GM15510 (cell line): ENCODE data around the gene APOBEC3B.

Experiments
- POLR2A ChIP-seq: IDR thresholded peaks from 3 replicates; pipeline ENCODE4 v1.6.1; 2011; ENCODE audit warnings: borderline replicate concordance; ENCODE audit not compliant: insufficient read length; ENCODE audit errors: extremely low read depth

The APOBEC3B gene

DNA sequence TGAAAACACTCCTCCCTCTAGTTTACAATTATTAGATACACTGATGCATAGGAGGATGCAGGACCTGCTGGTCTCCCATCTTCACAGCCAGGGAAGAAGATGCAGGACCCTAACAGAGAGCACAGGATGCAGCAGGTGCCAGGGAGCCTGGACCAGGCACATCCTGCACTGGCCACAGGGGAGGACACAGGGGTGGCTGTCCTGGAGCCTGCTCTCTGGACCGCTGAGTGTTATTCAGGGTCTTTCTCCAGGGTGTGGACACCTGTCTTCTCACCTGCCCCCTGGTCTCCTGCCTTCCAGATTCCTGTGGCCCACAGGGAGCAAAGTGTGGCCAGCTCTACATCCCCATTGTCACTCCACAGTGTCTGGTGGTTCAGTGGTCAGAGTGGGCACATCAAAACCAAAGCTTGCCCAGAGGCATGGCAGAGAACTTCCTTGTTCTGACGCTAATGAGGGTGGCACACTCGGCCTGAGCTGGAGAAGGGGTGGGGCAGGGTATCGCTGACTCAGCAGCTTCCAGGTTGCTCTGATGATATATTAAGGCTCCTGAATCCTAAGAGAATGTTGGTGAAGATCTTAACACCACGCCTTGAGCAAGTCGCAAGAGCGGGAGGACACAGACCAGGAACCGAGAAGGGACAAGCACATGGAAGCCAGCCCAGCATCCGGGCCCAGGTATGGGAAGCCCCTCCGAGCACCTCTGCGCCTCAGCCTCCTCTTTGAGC, 24.9 kb upstream of the APOBEC3B start, which contains the start of gene APOBEC3A:
Gene APOBEC3A, plus strand, starts transcription at position 564 of the 725 bp plus-strand sequence. Its CDS starts 83 bp downstream, at position 647.
- TF ChIP-seq POLR2A: no peak

DNA sequence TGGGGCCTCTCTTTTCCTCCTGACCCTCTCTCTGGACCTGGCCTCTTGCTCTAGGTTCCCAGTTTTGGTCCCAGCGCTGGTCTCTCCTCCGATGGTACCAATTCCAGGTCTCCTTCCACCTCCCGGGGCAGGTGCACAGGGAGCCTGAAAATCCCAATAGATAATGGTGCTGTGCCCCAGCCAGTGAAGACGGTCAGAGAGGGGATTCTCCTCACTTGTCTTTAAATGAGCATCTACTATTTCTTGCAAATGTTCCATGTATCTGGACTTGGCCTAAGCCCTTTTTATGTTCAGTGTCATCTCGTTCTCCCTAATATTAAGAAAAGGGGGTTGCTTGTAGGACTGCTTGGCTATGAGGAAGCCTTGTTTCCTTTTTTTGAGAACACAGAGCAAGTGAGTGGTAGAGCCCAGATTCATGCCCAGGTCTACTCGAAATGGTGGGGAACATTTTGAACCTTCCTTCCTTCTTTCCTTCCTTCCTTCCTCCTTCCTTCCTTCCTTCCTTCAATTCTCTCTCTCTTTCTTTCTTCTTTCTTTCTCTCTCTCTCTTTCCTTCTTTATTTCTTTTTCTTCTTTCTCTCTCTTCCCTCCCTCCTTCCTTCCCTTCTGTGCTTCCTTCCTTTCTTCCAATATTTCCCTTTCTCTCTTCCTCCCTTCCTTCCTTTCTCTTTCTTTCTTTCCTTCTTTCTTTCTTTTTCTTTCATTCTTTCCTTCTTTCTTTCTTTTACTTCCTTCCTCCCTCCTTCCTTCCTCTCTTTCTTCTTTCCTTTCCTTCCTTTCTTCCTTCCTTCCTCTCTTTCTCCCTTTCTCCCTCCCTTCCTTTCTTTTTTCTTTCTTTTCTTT, 24.1 kb upstream of the APOBEC3B start:
- TF ChIP-seq POLR2A: no peak

DNA sequence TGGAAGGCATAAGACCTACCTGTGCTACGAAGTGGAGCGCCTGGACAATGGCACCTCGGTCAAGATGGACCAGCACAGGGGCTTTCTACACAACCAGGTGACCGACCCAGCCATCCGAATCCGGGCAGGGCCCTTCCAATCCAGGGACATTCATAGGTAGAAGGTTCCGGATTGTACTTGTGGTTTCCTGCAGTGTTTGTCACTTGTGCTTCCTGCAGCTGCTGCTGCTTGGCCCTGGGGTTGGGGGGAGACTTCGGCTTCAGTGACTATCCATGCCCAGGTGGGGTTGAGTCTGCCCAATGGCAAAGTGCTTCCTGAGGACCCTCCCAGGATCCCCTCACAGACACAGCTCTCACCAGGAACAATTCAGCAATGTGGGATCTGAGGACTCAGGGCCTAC, 22.6 kb upstream of the APOBEC3B start:
- no peak for TF ChIP-seq POLR2A

DNA sequence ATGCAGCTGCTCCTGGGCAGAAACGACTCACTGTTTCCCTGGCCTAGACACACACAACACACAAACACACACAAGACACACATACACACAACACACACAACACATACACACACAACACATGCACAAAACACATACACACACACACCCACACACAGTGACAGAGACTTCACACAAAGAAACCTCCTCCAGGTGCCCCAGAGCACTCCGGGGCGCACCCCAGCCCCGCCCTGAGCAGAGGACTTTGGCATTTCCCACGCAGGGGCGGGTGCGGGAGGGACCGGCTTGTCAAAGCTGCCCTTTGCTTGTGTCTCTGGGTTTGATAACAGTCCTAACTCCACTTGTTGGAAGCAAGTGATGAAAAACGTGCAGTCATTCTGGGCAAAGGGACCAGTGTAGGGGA, 18.3 kb upstream of the APOBEC3B start:
- TF ChIP-seq POLR2A: no peak

DNA sequence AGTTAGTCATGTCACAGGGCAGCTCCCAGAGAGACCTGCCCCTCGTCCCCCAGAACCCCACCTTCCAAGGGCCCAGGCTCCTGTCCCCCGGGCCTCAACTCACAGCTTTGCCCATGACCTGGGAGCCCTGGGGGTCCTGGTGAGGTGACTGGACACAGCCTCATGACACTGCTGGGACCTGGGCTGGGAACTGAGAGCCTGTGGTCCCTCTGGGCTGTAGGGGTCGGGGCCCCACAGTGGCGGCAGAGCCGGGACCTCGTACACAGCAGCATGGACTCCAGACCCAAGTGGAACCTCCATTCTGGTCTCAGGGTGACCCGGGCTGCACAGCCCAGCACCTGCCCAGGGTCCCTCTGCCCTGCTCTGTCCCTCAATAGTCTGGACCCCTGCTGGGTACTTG, 17.8 kb upstream of the APOBEC3B start:
- no peak for TF ChIP-seq POLR2A

DNA sequence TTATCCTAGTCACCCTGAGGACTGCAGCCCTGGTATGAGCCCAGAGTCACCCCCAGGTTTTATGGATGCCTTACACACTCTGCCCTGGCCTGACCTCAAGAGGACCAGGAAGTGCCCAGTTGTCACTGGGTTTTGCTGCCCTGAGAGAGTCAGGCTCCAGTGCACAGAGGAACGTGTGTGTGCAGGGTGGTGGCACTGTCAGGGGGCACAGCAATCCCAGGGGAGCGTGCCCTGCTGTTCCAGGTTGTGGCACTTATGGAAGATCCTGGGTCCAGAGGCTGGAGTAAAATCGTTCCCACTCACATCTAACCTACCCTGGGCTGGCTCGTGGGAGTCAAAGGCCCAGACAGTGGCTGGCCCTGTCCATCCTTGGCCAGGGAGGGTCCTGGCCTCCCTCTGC, 17.2 kb upstream of the APOBEC3B start:
- TF ChIP-seq POLR2A: no peak

DNA sequence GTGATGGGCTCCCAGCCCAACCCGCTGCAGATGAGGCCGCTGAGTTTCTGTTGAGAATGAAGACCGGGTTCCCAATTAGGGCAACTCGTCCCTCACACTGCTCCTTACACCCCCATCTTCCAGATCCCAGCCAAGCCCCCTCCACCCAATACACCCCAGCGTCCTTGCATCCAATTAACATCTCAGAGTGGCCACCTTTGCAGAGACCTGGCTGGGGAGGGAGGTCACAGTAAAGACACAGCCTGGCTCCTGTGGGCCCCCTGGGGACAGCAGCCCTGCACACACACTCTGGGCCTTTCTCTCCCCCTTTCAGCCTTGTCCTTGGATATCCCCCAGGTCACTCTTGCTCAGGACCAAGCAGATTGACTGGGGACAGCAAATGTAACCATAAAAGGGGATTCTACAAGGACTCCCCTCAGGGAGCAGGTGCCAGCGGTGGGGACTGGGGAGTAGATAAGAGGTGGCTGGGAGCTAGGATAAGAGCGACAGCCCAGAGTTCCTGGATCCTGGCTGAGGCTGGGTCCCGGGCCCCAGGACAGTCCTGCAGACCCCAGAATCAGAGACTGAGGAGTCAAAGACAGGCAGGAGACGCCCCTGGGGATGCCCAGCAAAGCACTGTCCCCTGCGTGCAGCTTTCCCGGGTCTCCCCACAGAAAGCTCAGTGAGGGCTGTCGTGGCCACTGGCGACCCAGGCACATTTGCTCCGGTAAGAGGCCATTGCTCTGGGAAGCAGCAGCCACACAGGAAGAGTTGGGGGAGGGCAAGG, 16.4 kb upstream of the APOBEC3B start:
- TF ChIP-seq POLR2A: no peak

DNA sequence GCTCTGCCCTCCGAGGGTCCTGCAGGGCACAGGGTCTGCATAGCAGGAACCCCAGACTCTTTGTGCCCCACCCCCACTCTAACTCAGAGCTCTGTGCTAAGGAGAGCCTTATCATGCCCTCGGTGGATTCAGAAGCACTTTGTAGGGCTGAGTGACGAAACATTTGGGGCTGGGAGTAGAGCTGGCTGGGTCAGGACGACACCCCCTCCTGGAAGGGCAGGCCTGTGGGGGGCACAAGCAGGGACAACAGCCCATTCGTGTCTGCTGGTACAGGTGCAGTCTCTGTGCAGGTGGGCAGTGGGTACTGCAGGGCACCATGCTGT, 15.8 kb upstream of the APOBEC3B start:
- no peak for TF ChIP-seq POLR2A

DNA sequence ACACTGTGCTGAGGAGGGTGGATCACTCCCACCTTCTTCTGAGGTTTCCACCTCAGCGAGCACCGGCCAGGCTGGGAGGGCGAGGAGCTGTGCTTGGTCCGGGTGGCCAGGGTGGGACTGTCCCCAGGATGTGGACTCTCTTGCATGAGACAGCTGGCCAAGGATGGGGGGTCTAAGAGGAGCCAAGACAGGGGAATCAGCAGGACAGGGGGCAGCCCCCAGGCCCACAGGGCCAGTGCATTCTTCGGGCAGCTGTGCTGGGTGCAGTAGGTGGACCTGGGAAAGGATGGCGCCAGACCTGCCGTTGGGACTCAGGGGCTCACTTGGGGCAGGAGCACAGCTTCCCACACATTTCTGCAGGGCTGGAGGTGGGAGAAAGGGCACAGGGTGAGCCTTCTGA, 15.2 kb upstream of the APOBEC3B start:
- no peak for TF ChIP-seq POLR2A

DNA sequence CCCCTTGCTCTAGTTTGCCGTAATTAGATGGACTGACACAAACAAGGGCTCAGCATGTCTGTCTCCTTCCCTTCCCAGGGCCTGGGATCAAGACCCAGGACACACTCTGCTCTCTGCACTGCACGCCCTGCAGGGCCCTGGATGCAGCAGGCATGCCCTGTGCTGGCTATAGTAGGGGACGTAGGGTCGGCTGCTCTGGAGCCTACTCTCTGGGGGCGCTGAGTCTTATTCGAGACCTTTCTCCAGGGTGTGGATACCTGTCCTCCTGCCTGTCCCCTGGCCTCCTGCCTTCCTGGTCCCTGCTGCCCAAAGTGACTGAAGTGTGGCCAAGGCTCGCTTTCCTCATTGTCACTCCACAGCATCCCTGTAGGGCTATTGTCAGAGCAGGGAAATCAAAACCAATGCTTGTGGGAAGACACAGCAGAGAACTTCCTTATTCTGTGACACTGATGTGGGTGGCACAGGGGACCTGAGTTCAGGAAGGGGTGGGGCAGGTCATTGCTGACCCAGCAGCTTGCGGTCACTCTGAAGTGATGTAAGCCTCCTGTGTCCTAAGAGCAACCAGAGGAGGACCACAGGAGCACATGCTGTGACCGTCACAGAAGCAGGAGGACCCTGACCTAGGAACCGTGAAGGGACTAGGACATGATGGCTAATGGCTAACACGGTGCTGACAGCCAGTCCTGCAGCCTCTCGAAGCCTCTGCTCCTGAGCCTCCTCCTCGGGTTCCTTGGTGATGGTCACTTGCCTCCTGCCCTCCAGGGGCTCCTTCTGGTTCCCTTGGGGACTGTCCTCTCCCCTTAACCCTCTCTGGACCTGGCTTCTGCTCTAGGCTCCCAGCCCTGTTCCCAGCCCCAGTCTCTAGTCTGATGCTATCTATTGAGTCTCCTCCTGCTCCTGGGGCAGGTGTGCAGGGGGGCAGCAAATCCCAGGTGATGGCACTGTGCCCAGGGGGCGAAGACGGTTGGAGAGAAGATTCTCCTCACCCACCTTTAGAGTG, 14.4 kb upstream of the APOBEC3B start:
- TF ChIP-seq POLR2A: no peak

DNA sequence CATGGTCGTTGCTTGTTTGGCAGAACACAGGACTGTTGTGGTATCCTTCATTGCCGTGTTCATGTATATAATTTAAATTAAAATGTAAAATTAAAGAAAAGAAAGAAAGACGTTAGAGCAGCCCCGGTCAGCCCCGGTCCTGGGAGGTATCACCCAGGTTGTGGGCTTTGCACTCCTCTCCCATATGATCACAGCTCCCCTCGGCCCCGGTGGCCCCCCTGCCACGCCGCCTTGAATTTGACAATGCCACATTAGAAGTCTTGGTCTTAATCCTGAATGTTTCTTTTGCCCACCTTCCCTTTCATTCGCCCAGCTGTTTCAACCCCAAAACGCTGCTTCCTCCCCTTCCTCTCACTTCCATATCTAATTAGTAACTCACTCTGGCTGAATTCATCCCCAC, 13.3 kb upstream of the APOBEC3B start:
- TF ChIP-seq POLR2A: no peak

DNA sequence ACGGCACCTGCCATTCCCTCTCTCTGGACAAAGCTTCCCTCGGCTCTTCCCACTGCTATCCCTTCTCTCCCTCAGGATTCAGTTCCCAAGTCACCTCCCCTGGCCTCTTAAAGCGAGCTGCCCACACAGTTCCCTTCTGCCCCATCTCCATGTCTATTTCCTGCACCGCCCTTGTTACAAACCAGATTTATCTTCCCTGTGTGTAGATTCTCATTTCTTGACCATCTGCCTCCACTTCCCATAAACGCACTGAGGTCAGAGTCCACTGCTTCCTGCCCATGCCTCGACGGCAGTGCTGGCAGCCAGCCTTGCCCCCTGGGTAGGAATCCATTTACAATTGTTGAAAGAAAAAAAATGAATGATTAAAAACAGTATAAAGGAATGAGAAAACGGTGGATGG, 11.6 kb upstream of the APOBEC3B start:
- TF ChIP-seq POLR2A: no peak

DNA sequence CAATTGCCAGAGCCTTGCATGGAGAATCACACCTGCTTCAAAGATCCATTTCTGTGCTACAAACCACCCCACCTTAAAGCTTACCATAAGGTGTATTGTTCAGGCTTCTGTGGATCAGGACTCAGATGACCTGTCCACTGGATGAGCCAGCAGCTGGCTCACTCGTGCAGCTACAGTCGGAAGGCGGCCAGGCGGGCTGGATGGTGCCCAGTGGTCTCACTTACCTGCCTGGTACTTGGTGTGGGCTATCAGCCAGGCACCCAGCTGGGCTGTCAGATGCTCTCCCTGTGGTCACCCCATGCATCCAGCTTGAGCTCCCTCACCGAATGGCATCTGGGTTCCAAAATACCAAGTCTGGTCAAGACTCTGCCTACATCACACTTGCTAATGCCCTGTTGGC, 10.9 kb upstream of the APOBEC3B start:
- no peak for TF ChIP-seq POLR2A

DNA sequence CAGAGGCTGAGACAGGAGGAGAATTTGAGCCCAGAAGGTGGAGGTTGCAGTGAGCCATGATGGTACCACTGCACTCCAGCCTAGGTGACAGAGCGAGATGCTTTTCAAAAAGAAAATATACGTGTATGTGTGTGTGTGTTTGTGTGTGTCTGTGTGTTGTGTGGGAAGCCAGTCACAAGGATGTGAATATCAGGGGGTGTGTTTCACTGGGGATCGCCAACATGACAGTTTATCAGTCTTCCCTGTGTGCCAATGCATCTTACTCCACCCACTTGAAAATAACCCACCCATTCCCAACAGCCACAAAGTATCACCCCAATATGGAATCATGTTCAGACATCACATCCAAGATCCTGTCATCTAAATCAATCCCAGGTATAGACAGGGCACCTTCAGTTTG, 10.4 kb upstream of the APOBEC3B start:
- no peak for TF ChIP-seq POLR2A

DNA sequence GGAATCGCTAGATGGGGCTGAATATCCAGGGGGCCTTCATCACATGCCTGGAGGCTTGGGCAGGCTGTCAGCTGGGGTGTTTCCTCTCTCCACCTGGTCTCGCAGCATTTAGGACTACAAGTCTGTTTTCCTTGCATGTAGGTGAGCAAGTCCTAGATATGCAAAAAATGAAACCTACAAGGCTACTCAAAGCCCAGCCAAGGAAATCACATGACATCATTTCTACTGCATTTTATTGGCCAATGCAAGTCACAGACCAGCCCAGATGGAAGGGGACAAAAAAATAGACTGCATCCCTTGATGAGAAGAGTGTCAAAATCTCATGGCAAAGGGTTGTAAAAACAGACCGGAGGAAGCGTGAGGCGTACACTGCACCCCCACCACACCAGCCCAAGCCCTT, 9.6 kb upstream of the APOBEC3B start:
- no peak for TF ChIP-seq POLR2A
